Endothelial cell of umbilical vein (primary cell): ENCODE data around the gene KIAA1217. TPM values are rescaled to one million over a fixed set of nuclear protein-coding genes. Genes with fewer than 3 reads are reported as not detected.
A peak's percentile ranks its signal among the peaks of the same experiment; 100 is the strongest.

ENCODE experiments used
- BruUV-seq: library from RNA; stranded (reverse); fragments of 400-500 nt; replicated peaks from 2 replicates; lab custom pipeline; 2021; lab: Mats Ljungman, UMichigan
- CTCF ChIA-PET: fragments of 300-600, 350-600 bp; sonication (Branson Sonifier 250); formaldehyde crosslinking; loops from one replicate; lab custom pipeline; 2021; ENCODE audit warnings: antibody characterized with exemption, inconsistent platforms; lab: Charles Lee
- POLR2A ChIA-PET: fragments of 300-600, 350-600 bp; sonication (Branson Sonifier 250); formaldehyde crosslinking; loops from one replicate; lab custom pipeline; 2021; ENCODE audit warnings: antibody characterized with exemption, inconsistent platforms; lab: Charles Lee
- DNase-seq: peaks from one replicate; pipeline ENCODE4 v3.0.0-alpha.2; 2011; ENCODE audit warnings: low read depth, low spot score
- FAIRE-seq: peaks from 2 replicates; lab custom pipeline; 2011; peaks lifted over from hg19 to GRCh38; lab: Jason Lieb, UNC
- H2AFZ ChIP-seq: 2 replicates; pipeline ENCODE4 v1.6.0; 2012; ENCODE audit warnings: low read depth, low read length, control low read depth, inconsistent platforms
- H3K27ac ChIP-seq: 2 replicates; pipeline ENCODE4 v1.5.1; 2011; ENCODE audit warnings: low read depth, mild to moderate bottlenecking, control low read depth, low read length, moderate library complexity; ENCODE audit not compliant: insufficient read depth
- H3K27me3 ChIP-seq, 2 experiments: 2 replicates each; pipeline versions ENCODE4 v1.6.0 to v1.6.1; 2011; ENCODE audit warnings: low read length in 2 of 2, mixed read lengths in 1 of 2; ENCODE audit not compliant: control insufficient read depth in 2 of 2, insufficient read depth in 2 of 2
- H3K36me3 ChIP-seq, 2 experiments: 2 replicates in 1 of 2; 3 replicates in 1 of 2; pipeline ENCODE4 v1.5.1; 2011; ENCODE audit warnings: low read length in 2 of 2, mild to moderate bottlenecking in 1 of 2, moderate library complexity in 1 of 2; ENCODE audit not compliant: control insufficient read depth in 2 of 2, insufficient read depth in 2 of 2; ENCODE audit errors: extremely low read depth in 1 of 2
- H3K4me1 ChIP-seq: 3 replicates; pipeline ENCODE4 v1.5.1; 2011; ENCODE audit warnings: mild to moderate bottlenecking, low read length; ENCODE audit not compliant: control insufficient read depth, insufficient read depth; ENCODE audit errors: extremely low read depth
- H3K4me2 ChIP-seq: 2 replicates; pipeline ENCODE4 v1.6.1; 2011; ENCODE audit warnings: low read length, control low read depth, mixed read lengths; ENCODE audit not compliant: insufficient read depth
- H3K4me3 ChIP-seq, 3 experiments: fragments of 200-600 bp in 1 of 3; sonication (generic), shearing (Covaris generic) in 1 of 3; replicated peaks in 1 of 3; 2 replicates each; pipeline ENCODE4 v1.5.1; 2011 to 2016; ENCODE audit warnings: control low read depth in 3 of 3, low read length in 3 of 3, mild to moderate bottlenecking in 2 of 3, inconsistent platforms in 1 of 3, low read depth in 1 of 3, moderate library complexity in 1 of 3; ENCODE audit not compliant: insufficient read depth in 1 of 3
- H3K79me2 ChIP-seq: 2 replicates; pipeline ENCODE4 v1.6.0; 2012; ENCODE audit warnings: low read length, inconsistent platforms; ENCODE audit not compliant: control insufficient read depth, insufficient read depth
- H3K9ac ChIP-seq: replicated peaks from 2 replicates; pipeline ENCODE3; 2011; ENCODE audit warnings: low read length, control low read depth; ENCODE audit not compliant: insufficient read depth; ENCODE audit errors: extremely low read depth
- H3K9me1 ChIP-seq: replicated peaks from 3 replicates; pipeline ENCODE4 v1.6.0; 2011; ENCODE audit warnings: mild to moderate bottlenecking, low read length; ENCODE audit not compliant: control insufficient read depth, insufficient read depth; ENCODE audit errors: extremely low read depth
- H3K9me3 ChIP-seq: replicated peaks from 2 replicates; pipeline ENCODE4 v1.5.1; 2012; ENCODE audit warnings: low read length, inconsistent platforms; ENCODE audit not compliant: control insufficient read depth, insufficient read depth
- H4K20me1 ChIP-seq: replicated peaks from 2 replicates; pipeline ENCODE3; 2011; ENCODE audit warnings: mild to moderate bottlenecking, low read length; ENCODE audit not compliant: control insufficient read depth, insufficient read depth; ENCODE audit errors: extremely low read depth
- EZH2 ChIP-seq: IDR thresholded peaks from 2 replicates; pipeline ENCODE4 v1.6.1; 2012; ENCODE audit warnings: borderline replicate concordance, low read depth, mild to moderate bottlenecking, moderate library complexity, low read length, inconsistent platforms; ENCODE audit not compliant: severe bottlenecking
- FOS ChIP-seq: IDR thresholded peaks from 2 replicates; pipeline ENCODE4 v1.6.1; 2011; ENCODE audit warnings: mild to moderate bottlenecking, low read length, moderate library complexity, borderline replicate concordance; ENCODE audit not compliant: insufficient read depth
- MAX ChIP-seq: IDR thresholded peaks from 2 replicates; pipeline ENCODE4 v1.6.1; 2011; ENCODE audit not compliant: insufficient read depth, insufficient read length
- POLR2A ChIP-seq: IDR thresholded peaks from 2 replicates; pipeline ENCODE4 v1.6.1; 2012; ENCODE audit warnings: low read depth, mild to moderate bottlenecking, control low read depth, low read length
- POLR2AphosphoS5 ChIP-seq: IDR thresholded peaks from 2 replicates; pipeline ENCODE4 v1.6.1; 2012; ENCODE audit warnings: low read depth, mild to moderate bottlenecking, control low read depth, low read length, moderate library complexity; ENCODE audit not compliant: insufficient read depth
- dilution Hi-C: fragments of 300-500 bp; cut with MboI; formaldehyde crosslinking; loops from one replicate; pipeline ENCODE4 v1.15.0; 2019; ENCODE audit warnings: low sequenced_read_pairs; ENCODE audit not compliant: extremely low pct_ligation_motif_present
- intact Hi-C: fragments of 100-400 bp; cut with micrococcal nuclease; formaldehyde crosslinking; loops from one replicate; pipeline ENCODE4 v1.10.0; 2022
- microRNA counts: library from miRNA; unstranded; fragments of <30 nt; microRNA quantifications from one replicate; lab custom pipeline; 2016
- microRNA-seq: library from miRNA; unstranded; fragments of <30 nt; microRNA quantifications from one replicate; pipeline ENCODE4 v1.2.0, GENCODE V29; 2021; ENCODE audit warnings: borderline number of aligned reads, borderline replicate concordance
- polyA plus RNA-seq, 4 experiments: library from polyadenylated mRNA; depleted of rRNA in 3 of 4; stranded (reverse) in 3 of 4; unstranded in 1 of 4; fragments of >200 nt; gene quantifications; 2 replicates each; pipeline versions ENCODE4 v1.2.1 to v1.2.3, GENCODE V29; 2011 to 2012; ENCODE audit warnings: missing spikeins in 1 of 4
- small RNA-seq: library from RNA; depleted of rRNA; stranded (forward); fragments of <200 nt; gene quantifications from one replicate; pipeline ENCODE3, GENCODE V24; 2012; ENCODE audit warnings: low replicate concordance, low read depth; ENCODE audit not compliant: insufficient read depth, insufficient read length
- total RNA-seq: library from RNA; stranded (reverse); gene quantifications from 2 replicates; pipeline ENCODE4 v1.2.3, GENCODE V29; 2021

KIAA1217 gene
- total and polyA plus RNA-seq, 2 donors (not counting 3 experiments of a cell fraction or from before 2014, with no cell fraction given) = 0.83 to 10.3 TPM

- H3K9ac ChIP-seq = no peak overlapping the region
- no peak for TF ChIP-seq MAX
- TF ChIP-seq FOS = no peak
- TF ChIP-seq POLR2AphosphoS5 = no peak
- no peak for TF ChIP-seq EZH2
- no peak for TF ChIP-seq POLR2A
- no TSS peak for BruUV-seq
- no peaks in the 10 kb centered on the region for H4K20me1 ChIP-seq
- H3K9me3 ChIP-seq = no peaks in the 10 kb centered on the region
- no peak for DNase-seq
- no peaks in the 10 kb centered on the region for H3K27me3 ChIP-seq
- intact Hi-C loops = no loop called here
- no peaks in the 10 kb centered on the region for H3K4me1 ChIP-seq
- no peak overlapping the region for H2AFZ ChIP-seq
- no peak overlapping the region for H3K4me3 ChIP-seq
- H3K4me2 ChIP-seq = no peak overlapping the region
- no peaks in the 10 kb centered on the region for H3K79me2 ChIP-seq
- ChIA-PET POLR2A (no interaction called here), CTCF (interaction anchor here (1.8 to 3.5 kb wide), 2 partner anchors 20 to 483 kb away, joined by 7 to 13 read pairs; no protein-coding TSS in a partner anchor)
- H3K27ac ChIP-seq = no peak overlapping the region
- H3K9me1 ChIP-seq = no peaks in the 10 kb centered on the region
- dilution Hi-C loops = no loop called here
- H3K36me3 ChIP-seq = peaks cover 13 to 39% of the 10 kb centered on the region in 2 experiments
- no peak for FAIRE-seq
Measured at GRCh38 chr10:24597426-24597825, 388.5 kb downstream of the KIAA1217 start.

MicroRNAs encoded within 50 kb of the gene (microRNA counts, 767-probe panel; counts per million panel counts)
- microRNA hsa-miR-603 (lab: Ali Mortazavi, UCI) = 723 counts per million, percentile 96 among the panel's probes with 10 or more counts

Small RNA genes within 50 kb of the gene (microRNA-seq; reads per million reads assigned to microRNA genes)
- gene MIR603 = not detected

Small RNA genes within 50 kb of the gene (small RNA-seq; reads per million reads assigned to genes)
- not detected for gene AC063961.1
- gene MIR603 = not detected
